GM18870 (cell line): ENCODE measurements around the gene KANK3.
"Not testable (repeated sequence)": the region's sequence is repeated elsewhere in the genome, so short reads cannot be mapped to it uniquely, and the experiment has no call there.

ENCODE experiments used
- ATAC-seq: cut with Tn5 transposase; IDR thresholded peaks from one replicate; pipeline ENCODE4 v1.9.1; 2021; ENCODE audit warnings: moderate library complexity; ENCODE audit not compliant: unreplicated experiment

Gene KANK3

DNA sequence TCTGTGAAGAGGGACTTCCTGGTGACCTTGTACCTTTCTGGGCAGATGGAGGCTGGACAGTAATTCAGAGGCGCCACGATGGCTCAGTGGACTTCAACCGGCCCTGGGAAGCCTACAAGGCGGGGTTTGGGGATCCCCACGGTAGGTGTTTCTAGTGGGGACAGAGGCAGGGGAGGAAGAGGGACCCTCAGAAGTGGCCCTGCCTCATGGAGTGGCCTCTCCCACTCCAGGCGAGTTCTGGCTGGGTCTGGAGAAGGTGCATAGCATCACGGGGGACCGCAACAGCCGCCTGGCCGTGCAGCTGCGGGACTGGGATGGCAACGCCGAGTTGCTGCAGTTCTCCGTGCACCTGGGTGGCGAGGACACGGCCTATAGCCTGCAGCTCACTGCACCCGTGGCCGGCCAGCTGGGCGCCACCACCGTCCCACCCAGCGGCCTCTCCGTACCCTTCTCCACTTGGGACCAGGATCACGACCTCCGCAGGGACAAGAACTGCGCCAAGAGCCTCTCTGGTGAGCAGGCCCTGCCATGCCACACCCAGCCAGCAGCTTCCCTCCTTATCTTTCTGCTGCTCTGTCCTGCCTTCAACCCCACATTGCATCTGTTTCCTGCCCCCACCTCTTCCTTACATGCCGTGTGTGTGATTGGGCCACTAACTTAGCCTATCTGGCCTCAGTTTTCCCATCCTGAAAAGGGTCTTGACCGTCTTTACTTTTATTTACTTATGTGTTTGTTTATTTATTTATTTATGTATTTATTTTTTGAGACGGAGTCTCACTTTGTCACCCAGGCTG, 28.1 kb upstream of the KANK3 start:
- ATAC-seq: no peak

DNA sequence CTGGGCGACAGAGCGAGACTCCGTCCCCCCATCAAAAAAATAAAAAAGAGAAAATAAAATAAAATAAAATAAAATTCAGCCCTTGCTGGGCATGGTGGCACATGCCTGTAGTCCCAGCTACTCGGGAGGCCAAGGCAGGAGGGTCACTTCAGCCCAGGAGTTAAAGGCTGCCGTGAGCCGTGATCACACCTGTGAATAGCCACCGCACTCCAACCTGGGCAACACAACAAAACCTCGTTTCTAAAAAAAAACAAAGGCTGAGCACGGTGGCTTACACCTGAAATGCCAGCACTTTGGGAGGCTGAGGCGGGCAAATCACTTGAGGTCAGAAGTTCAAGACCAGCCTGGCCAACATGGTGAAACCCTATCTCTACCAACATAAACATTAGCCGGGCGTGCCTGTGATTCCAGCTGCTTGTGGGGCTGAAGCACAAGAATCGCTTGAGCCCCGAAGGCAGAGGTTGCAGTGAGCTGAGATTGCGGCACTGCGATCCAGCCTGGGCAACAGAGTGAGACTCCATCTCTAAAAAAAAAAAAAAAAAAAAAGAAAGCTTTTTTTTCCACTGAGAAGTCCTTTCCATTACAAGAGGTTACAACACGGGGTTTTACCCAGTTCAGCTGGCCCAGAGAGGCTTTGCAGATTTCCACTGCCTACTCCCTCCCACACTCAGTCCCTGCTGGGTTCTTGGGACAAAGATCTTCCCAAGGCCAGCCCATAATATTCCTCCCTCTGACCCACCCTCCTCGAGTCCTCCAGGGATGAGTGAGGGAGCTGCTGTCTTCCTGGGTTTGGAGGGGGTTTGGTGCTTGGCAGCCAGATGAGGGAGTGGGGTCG, 27.3 kb upstream of the KANK3 start:
- no peak for ATAC-seq

DNA sequence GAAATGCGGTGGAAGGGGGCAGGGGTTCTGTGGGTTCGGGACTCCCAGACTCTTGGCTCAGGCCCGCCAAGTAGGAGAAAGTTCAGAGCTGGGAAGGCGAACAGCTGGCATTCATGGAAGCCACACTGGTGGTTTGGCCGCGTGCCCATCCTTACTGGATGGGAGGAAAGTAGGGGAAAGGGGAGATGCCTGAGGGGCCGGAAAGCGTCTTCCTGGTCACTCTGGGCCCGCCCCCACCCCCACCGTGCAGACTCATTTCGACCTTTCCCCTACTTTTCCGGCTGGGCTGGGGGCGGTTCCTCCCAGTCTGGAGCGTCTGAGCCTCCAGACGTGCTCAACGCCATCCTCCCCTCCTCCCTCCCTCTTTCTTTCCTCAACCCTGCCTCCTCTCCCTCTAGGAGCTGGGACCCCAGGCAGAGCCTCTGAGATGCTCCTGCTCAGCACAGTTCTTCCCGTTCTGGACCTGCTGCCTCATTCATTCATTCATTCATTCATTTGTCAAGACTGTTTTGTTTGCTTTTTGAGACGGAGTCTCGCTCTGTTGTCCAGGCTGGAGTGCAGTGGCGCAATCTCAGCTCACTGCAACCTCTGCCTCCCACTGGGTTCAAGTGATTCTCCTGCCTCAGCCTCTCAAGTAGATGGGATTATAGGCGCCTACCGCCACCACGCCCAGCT, 24.4 kb upstream of the KANK3 start:
- ATAC-seq: no peak

DNA sequence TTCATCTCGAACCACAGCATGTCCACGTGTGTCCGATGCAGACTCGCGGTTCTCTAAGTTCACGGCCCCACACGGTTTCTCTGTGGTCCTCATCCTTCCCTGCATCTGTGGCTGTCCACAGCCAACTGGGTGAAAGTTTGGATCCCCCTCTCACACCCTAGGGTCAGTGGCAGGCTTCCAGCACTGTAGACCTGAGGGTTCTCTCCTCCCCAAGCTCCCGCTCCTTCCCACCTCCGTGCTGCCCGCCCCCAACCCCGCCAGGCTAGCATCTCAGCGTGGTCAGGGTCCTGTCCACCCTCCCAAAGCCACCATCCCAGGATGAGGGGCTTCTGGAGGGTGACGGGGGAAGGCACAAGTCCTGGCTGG, 23.9 kb upstream of the KANK3 start:
- ATAC-seq: no peak

DNA sequence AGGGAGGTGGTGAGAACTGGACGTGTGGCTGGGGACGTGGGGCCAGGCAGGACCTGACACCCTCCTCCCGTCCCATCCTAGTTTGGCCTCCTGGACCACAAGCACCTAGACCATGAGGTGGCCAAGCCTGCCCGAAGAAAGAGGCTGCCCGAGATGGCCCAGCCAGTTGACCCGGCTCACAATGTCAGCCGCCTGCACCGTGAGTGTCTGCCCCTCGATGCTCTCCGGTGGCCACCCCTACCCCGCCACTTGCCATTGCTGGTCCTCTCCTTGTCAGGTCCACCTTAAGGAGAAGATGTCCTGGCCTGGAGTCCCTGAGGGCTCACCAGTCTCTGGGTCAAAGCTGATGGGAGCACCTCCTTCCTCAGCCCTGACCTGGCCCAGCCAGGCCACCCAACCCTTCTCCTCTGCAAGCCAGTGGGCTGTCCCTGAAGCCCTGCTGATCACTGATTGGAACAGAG, 23.1 kb upstream of the KANK3 start:
- ATAC-seq: no peak

DNA sequence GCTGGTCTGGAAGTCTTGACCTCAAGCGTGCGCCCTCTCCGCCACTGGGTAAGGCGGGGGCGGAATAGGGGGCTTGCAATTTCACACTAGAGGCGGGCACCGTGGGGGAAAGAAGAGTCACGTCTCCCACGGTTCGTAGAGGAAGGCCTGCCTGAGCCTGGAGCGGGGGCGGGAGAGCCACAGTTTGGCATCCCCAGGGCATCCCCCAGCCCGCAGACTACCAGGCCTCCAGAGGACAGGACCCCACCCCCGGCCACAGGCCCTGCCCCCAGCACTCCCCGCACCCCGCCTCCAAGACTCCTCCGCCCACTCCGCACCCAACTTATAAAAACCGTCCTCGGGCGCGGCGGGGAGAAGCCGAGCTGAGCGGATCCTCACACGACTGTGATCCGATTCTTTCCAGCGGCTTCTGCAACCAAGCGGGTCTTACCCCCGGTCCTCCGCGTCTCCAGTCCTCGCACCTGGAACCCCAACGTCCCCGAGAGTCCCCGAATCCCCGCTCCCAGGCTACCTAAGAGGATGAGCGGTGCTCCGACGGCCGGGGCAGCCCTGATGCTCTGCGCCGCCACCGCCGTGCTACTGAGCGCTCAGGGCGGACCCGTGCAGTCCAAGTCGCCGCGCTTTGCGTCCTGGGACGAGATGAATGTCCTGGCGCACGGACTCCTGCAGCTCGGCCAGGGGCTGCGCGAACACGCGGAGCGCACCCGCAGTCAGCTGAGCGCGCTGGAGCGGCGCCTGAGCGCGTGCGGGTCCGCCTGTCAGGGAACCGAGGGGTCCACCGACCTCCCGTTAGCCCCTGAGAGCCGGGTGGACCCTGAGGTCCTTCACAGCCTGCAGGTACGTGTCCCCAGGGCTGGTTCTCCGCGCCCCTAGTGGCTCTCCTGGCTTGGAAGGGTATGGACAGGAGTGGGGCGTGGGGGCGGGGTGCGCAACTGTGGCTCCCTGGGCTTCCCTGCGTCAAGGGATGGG, 21.0 kb upstream of the KANK3 start, which contains the start of gene ANGPTL4:
Gene ANGPTL4, plus strand, starts transcription at position 353 of the 969 bp plus-strand sequence. Its CDS starts 167 bp downstream, at position 520.
- ATAC-seq: no peak

DNA sequence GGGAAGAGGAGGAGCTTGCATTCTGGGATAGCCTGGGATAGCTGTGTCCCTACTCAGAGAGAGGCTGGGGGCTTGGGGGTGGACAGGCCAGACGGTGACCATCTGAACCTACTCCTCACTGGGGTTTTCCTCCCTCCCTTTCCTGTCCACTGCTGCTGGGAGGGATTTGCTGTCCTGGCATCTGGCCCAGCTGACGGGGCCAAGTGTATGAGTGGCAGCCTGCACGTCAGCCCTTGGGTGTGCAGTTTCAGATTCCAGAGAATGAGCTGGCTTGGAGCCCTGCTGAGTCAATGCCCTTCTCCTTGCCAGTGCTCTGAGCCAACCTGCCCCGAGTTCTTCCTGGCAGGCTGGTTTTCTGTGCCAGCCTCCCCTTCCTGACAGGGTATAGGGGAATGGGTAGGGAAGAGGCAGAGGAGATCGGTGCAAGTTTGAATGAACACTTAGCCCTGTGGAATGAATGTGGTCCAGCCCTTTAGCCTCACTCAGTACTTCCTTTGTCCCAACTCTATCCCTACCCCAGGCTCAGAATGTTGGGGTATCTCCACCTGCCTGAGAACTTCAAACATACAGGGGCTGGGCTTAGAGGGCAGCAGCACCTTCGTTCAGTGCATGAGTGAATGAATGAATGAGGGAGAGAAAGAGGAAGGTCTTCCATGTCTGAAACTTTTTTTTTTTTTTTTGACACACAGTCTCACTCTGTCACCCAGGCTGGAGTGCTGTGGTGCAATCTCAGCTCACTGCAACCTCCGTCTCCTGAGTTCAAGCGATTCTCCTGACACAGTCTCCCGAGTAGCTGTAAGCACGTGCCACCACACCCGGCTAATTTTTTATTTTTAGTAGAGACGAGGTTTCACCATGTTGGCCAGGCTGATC, 19.1 kb upstream of the KANK3 start:
- no peak for ATAC-seq

DNA sequence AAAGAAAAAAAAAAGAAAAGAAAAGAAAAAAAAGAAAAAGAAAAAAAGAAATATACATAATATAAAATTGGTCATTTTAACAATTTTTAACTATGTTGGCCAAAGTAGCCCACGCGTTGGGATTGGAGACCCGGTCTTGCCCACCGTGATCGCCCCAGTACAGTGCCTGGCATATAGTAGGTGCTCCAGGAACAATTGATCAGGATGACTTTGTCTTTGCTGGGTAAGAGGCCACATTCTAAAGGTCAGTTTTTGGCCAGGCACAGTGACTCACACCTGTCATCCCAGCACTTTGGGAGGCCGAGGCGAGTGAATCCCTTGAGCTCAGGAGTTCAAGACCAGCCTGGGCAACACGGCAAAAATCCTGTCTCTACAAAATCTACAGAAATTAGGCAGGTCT, 17.1 kb upstream of the KANK3 start:
- ATAC-seq: no peak

DNA sequence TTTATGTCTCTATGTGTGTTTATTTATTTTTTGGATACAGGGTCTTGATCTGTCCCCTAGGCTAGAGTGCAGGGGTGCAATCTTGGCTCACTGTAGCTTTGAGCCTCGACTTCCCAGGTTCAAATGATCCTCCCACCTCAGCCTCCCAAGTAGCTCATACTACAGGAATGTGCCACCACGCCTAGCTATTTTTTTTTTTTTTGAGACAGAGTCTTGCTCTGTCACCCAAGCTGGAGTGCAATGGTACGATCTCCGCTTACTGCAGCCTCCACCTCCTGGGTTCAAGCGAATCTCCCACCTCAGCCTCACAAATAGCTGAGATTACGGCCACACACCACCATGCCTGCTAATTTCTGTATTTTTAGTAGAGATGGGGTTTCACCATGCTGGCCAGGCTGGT, 15.9 kb upstream of the KANK3 start:
- ATAC-seq: no peak

DNA sequence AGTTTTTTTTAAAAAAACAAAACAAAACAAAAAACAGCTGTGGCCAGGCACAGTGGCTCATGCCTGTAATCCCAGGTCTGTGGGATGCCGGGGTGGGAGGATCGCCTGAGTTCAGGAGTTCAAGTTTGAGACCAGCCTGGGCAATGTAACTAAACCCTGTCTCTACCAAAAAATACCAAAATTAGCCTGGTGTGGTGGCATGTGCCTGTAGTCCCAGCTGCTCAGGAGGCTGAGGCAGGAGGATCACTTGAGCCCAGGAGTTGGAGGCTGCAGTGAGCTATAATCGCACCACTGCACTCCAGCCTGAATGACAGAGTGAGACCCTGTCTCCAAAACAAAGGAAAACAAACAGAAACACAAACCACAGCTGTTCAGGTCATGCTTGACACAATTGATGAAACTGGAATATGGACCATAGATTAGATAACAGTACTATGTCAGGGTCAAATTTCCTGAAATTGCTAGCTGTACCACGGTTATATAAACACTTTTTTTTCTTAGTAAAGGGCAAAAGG, 14.0 kb upstream of the KANK3 start:
- no peak for ATAC-seq

DNA sequence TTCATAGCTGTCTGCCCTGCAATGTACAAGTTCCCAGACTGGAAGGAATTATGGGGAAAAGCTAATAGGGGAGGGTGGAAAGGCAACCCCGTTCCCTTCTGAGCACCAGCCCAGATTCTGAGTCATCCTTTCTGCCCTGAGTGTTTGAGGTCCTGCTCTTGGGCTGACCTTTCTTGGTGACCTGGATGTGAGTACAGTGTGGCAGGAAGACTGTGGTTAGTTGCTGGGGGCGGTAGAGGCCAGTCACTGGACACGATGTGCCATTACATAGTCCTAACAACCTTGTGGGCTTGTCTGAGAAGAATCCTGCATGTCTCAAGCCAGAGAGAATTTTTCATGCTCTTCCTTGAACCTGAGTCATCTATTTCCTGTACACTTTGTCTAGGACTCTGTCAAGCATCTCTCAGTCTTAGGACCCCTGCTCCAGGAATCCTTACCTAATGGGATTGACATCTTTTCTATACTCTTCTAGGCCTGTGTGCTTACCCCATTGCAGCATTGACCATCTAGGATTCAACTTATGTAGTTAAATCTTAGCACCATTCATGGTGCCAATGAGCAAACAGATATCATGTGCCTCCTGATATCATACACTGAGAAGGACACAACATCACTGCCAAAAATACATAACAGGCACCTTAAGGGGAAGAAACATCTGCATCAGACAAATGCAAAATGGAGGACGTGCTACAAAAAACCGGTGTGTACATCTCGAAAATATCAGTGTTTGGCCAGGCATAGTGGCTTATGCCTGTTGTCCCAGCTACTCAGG, 12.8 kb upstream of the KANK3 start:
- ATAC-seq: no peak

DNA sequence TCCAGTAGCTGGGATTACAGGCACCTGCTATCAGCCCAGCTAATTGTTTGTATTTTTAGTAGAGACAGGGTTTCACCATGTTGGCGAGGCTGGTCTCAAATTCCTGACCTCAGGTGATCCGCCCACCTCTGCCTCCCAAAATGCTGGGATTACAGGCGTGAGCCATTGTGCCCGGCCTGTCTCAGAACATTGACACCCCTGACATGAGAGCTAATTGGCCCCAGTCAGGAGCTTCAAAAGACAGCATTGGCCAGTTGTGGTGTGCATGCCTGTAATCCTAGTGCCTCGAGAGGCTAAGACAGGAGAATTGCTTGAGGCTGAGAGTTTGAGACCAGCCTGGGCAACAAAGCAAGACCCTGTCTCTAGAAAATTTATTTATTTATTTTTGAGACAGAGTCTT, 9.8 kb upstream of the KANK3 start:
- not testable (repeated sequence) for ATAC-seq

DNA sequence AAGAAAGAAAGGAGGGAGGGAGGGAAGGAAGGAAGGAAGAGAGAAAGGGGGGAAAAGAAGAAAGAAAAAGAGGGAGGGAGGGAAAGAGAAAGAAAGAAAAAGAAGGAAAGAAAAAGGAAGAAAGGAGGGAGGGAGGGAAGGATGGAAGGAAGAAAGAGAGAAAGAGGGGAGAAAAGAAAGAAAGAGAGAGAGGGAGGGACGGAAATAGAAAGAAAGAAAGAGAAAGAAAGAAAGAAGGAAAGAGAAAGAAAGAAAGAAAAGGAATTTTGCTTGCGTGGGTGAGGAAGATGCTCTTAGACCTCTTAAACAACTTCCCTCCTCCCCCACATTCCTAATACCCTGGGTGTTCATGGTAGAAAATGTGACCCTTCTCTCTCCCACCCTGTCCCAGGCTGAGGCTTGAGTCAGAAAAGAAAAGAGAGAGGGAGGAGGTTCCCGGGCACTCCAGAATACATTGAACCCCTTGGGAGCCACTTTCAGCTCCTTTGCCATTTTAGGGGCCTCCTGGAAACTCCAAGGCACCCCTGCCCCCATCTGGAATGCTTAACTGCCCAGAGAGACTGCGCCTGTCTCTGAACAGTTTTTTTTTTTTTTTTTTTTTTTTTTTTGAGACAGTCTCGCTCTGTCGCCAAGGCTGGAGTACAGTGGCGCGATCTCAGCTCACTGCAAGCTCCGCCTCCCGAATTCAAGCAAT, 9.2 kb upstream of the KANK3 start:
- no peak for ATAC-seq

DNA sequence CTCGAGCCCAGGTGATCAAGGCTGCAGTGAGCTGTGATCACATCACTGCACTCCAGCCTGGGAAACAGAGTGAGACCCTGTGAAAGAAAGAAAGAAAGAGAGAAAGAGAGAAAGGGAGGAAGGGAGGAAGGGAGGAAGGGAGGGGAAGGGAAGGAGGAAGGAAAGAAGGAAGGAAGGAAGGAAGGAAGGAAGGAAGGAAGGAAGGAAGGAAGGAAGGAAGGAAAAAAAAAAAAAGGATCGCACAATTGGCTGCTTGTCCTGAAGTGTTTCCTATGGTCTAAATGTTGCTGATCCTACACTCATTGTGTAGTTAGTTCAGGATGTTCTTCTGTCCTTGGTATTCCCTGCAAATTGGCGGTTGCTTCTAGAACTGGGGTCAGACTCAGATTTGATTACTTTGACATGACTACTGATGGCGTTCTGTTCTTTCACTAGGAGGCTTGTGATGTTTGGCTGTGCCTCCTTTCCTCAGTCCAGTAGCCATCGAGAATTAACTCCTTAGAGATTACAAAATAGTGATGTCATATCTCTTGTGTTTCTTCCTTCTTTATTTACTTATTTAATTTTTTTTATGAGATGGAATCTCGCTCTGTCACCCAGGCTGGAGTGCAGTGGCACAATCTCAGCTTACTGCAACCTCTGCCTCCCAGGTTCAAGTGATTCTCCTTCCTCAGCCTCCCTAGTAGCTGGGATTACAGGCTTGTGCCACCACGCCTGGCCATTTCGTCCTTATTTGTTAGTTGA, 6.7 kb upstream of the KANK3 start:
- ATAC-seq: not testable (repeated sequence)

DNA sequence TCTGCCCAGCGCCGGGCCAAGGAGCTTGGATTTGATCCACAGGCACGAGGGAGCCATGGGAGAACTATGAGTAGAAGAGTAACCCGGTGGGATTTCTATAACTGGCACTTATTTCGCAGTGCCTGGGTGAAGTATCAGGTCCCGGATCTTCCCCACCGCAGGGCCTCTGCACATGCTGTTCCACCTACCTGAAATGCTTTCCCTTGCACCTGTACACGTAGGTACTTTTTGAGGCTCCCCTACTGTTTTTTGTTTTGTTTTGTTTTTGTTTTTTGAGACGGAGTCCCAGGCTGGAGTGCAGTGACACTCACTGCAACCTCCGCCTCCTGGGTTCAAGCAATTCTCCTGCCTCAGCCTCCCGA, 402 bp upstream of the KANK3 start:
- no peak for ATAC-seq

DNA sequence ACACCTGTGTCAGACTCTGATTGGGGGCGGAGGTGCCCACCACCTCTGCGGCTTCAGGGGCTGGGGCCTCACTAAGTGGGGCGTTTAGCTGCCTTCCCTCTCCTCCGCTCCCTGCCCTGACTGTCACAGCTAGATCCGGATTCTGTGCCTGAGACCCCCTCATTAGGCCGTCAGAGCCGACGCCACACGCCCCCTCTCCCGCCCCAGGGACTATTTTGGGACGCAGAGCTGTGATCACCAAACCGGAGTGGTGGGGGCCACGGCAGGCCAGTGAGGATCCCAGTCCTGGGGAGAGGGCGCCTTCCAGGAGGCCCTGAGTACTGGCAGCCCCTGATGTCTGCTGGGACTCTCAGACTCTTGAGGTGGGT, 762 bp downstream of the KANK3 start:
- no peak for ATAC-seq

DNA sequence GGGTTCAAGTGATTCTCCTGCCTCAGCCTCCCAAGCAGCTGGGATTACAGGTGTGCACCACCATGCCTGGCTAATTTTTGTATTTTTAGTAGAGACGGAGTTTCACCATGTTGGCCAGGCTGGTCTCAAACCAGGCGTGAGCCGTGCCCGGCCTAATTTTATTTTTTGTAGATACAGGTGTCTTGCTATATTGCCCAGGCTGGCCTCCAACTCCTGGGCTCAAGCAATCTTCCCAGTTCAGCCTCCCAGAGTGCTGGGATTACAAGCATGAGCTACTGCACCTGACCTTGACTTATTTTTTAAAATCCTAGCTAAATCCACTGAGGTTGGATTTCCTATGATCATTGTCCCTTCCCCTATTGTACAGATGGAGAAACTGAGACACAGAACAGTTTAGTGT, 1.6 kb downstream of the KANK3 start:
- ATAC-seq: not testable (repeated sequence)
